BE2C (cell line): ENCODE measurements around the gene EDC3.

Experiments used
- DNase-seq: peaks from one replicate; pipeline ENCODE4 v3.0.0-alpha.2; 2020
- H3K27me3 ChIP-seq: fragments of 250-450 bp; sonication (Bioruptor Pico); 2 replicates; pipeline ENCODE4 v1.5.1; 2020; ENCODE audit warnings: mild to moderate bottlenecking
- H3K36me3 ChIP-seq: fragments of 250-450 bp; sonication (Bioruptor Pico); 2 replicates; pipeline ENCODE4 v1.5.1; 2020; ENCODE audit warnings: mild to moderate bottlenecking
- H3K4me1 ChIP-seq: fragments of 250-450 bp; sonication (Bioruptor Pico); 2 replicates; pipeline ENCODE4 v1.5.1; 2020
- H3K4me3 ChIP-seq: 2 replicates; pipeline ENCODE4 v1.5.1; 2011; ENCODE audit warnings: low read depth, low read length
- H3K9me3 ChIP-seq: fragments of 250-450 bp; sonication (Bioruptor Pico); 2 replicates; pipeline ENCODE4 v1.5.1; 2020
- CTCF ChIP-seq: IDR thresholded peaks from 2 replicates; pipeline ENCODE4 v1.5.1; 2012; ENCODE audit warnings: mild to moderate bottlenecking, low read depth, low read length

Gene EDC3

GRCh38 chr15:74683758-74684157 is 12.1 kb downstream of the EDC3 start:
- no peak for DNase-seq
- no peaks in the 10 kb centered on the region for H3K9me3 ChIP-seq
- TF ChIP-seq CTCF, result no peak
- peaks cover 3% of the 10 kb centered on the region; the same call in 1 of the 2 replicates for H3K36me3 ChIP-seq
- no peaks in the 10 kb centered on the region for H3K27me3 ChIP-seq
- no peaks in the 10 kb centered on the region for H3K4me1 ChIP-seq
- no peak overlapping the region for H3K4me3 ChIP-seq

- no peak overlapping the region for H3K4me3 ChIP-seq
- H3K27me3 ChIP-seq, result no peaks in the 10 kb centered on the region
- no peak for TF ChIP-seq CTCF
- peaks cover 3% of the 10 kb centered on the region; the same call in 1 of the 2 replicates for H3K36me3 ChIP-seq
- no peaks in the 10 kb centered on the region for H3K9me3 ChIP-seq
- DNase-seq, result no peak
- no peaks in the 10 kb centered on the region for H3K4me1 ChIP-seq
Observed at GRCh38 chr15:74682954-74683353, 12.9 kb downstream of the EDC3 start.

- Histone ChIP-seq H3K27me3 (no peaks in the 10 kb centered on the region), H3K4me3 (no peak overlapping the region), H3K36me3 (no peaks in the 10 kb centered on the region), H3K4me1 (no peaks in the 10 kb centered on the region), H3K9me3 (no peaks in the 10 kb centered on the region)
- TF ChIP-seq CTCF, result no peak
- DNase-seq, result no peak
Observed at GRCh38 chr15:74680456-74680855, 15.4 kb downstream of the EDC3 start.

GRCh38 chr15:74676801-74677200 is 19.0 kb downstream of the EDC3 start:
- Histone ChIP-seq H3K36me3 (peaks cover 17% of the 10 kb centered on the region), H3K27me3 (no peaks in the 10 kb centered on the region), H3K4me1 (no peaks in the 10 kb centered on the region), H3K4me3 (no peak overlapping the region), H3K9me3 (no peaks in the 10 kb centered on the region)
- no peak for DNase-seq
- TF ChIP-seq CTCF, result no peak

- no peak overlapping the region for H3K4me3 ChIP-seq
Observed at GRCh38 chr15:74674161-74674560, 21.7 kb downstream of the EDC3 start.

GRCh38 chr15:74669627-74670026 is 26.2 kb downstream of the EDC3 start:
- TF ChIP-seq CTCF, result no peak
- Histone ChIP-seq H3K36me3 (peaks cover 26% of the 10 kb centered on the region), H3K9me3 (no peaks in the 10 kb centered on the region)

More at GRCh38 chr15:74674161-74674560, 21.7 kb downstream of the EDC3 start:
- no peaks in the 10 kb centered on the region for H3K27me3 ChIP-seq
- H3K4me1 ChIP-seq, result no peaks in the 10 kb centered on the region
- no peaks in the 10 kb centered on the region for H3K9me3 ChIP-seq
- peaks cover 24% of the 10 kb centered on the region for H3K36me3 ChIP-seq
- no peak for TF ChIP-seq CTCF
- DNase-seq, result no peak

More at GRCh38 chr15:74669627-74670026, 26.2 kb downstream of the EDC3 start:
- Histone ChIP-seq H3K4me3 (no peak overlapping the region), H3K27me3 (no peaks in the 10 kb centered on the region), H3K4me1 (no peaks in the 10 kb centered on the region)
- DNase-seq, result no peak
